Measurements from ENCODE around the gene OR8A1.
"Not testable (repeated sequence)": the region's sequence is repeated elsewhere in the genome, so short reads cannot be mapped to it uniquely, and the experiment has no call there.

The OR8A1 gene

GRCh38 chr11:124595302-124595701 is 25.5 kb downstream of the OR8A1 start:
- DNase-seq (ENCODE audit: low spot score) = no peak

DNA sequence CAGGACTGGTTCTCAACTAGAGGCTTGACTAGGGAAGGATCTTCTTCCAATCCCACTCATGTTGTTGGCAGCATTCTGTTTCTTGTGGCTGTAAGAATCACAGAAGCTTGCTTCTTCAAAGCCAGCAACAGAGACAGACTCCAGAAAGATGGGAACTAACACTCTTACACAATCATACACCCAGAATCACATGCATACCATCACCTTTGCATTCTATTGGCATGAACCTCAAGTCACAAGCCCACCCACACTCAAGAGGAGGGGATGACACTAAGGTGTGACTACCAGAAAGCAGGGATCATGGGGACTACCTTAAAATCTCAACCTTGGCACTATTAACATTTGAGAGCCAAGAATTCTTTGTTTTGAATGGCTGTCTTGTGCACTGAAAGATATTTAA is 27.8 kb downstream of the OR8A1 start:
- no peak for DNase-seq (ENCODE audit: low spot score)

DNA sequence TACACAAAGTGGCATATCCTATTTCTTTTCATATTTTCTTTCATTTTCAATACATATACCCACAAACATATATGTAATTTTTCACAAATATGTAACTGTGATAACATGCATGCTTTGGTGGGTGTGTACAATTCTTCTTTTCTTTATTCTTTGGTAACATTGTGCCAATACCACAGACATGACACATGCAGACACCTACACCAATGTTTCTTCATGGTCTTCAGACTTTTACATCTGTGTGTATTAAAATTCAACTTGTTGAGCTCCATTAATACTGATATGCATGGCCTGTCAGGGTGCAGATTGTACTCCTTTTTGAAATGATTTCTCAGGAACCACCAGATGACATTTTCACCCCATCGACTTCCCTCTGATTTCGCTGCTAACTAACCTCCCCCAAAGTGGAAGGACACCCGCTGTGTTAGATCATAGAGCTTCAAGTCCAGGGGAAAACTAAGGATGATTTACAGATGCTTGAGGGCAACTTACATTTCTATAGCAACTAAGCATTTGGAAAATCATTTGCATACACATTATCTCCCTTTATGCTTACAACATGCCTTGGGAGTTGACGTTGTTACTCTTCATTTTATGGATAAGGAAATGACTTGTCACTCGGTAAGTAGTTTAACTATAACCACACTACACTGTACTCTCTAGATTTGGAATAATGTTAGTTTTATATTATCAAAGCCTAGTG is 31.0 kb downstream of the OR8A1 start:
- no peak for DNase-seq (ENCODE audit: low spot score)

DNA sequence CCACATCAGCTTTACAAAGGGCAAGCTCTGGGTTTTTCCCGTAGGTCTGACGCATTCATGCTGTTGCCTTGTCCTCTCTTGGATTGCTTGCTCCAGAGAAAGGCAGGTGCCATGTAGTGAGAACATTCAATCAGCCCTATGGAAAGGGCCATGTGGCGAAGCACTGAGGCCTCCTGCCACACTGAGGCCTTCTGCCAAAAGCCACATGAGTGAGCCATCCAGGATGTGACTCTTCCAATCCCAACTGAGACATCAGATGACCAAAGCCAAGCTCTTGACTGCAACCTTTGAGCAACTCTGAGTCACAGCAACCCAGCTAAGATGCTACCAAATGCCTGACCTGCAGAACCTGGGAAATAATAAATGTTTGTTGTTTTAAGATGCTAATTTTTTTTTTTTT is 32.4 kb downstream of the OR8A1 start:
- DNase-seq (ENCODE audit: low spot score) = peak; percentile 40

DNA sequence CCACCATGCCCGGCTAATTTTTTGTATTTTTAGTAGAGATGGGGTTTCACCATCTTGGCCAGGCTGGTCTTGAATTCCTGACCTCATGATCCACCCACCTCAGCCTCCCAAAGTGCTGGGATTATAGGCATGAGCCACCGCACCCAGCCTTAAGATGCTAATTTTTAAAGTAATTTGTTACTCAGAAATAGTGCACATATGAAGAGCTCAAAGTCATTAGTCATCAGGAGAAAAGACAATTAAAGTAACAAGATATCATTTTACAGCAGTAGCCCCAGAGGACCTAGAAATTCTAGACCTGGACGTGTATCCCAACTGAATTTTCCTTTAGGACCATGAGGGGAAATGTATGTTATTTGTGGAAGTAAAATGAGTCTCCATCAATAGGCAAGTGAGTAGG is 32.9 kb downstream of the OR8A1 start:
- not testable (repeated sequence) for DNase-seq (ENCODE audit: low spot score)

DNA sequence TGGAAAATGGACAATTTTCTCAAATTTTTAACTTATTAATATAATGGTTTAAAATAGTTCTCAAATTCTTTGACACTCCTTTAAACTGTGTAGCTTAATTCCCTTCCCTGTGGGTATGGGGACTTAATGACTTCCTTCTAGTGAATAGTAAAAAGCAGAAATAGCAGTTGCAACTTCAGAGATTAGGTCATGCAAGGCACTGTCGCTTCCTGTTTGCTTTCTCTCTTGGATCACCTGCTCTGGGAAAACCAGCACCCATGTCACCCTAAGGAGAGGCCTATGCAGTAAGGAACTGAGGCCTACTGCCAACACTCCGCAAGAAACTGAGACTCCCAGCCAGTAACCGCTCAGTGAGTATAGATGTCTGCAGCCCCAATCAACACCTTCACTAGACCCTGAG is 35.9 kb downstream of the OR8A1 start:
- DNase-seq (ENCODE audit: low spot score) = no peak

GRCh38 chr11:124608147-124608546 is 38.4 kb downstream of the OR8A1 start:
- no peak for DNase-seq (ENCODE audit: low spot score)

GRCh38 chr11:124610295-124610694 is 40.5 kb downstream of the OR8A1 start:
- DNase-seq (ENCODE audit: low spot score) = no peak

DNA sequence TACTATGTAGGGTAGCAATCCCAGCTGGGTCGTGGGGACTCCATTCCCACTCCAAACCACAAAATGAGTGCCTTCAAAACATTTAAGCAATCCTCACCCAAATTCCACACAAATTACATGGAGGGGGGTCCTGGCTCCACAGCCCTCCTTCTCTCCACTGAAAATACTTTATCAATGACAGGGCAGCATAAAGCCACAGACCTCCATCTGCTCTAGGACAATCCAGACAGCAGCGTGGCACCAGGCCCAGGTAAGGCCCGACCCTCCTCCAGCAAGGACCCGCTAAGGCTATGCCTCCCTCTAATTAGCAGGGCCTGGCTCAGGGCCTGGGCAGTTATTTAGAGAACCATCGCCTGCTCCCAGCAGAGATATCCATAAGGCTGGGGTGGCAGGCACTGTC is 41.3 kb downstream of the OR8A1 start, which contains the start of gene PANX3:
PANX3 (plus strand) TSS at position 365 of the 400 bp plus-strand sequence. CDS start 129 bp downstream, outside the sequence.
- DNase-seq (ENCODE audit: low spot score) = no peak

DNA sequence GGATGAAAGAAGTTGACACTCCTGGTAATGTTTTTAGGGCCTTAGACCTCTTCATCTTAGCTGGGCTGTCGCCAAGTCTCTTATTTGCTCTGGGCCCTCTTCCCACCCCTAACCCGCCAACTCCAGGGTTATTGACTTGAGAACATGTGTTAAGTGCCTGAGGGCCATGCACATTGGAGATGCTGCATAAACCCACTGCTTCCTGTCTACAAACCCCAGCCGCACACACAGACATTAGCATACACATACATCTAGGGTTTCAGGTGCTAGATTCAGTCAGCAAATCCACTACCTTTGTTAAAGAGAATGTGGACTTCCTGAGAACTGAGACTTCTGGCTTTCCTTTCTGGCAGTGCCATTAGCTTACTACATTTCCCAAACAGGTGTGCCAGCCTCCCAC is 42.2 kb downstream of the OR8A1 start:
- no peak for DNase-seq (ENCODE audit: low spot score)

GRCh38 chr11:124612567-124613246 is 42.9 kb downstream of the OR8A1 start:
- no peak for DNase-seq (ENCODE audit: low spot score)

DNA sequence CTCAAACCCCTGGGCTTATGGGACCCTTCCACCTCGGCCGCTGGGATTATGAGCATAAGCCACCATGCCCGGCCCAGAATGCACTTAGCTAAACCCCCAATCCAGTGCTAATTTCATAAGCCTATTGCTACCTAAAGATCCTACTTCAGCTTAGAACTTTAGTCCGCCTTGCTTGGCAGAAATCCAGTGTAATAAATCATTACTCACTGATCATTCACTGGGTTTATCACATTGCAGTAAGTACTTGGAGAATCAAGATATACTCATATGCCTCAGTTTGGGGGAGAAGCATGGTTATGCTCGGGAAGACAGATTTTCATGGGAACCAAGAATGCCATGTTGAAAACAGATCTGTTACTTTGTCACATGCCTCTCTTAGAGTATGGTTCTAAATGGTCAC is 49.1 kb downstream of the OR8A1 start:
- DNase-seq (ENCODE audit: low spot score) = no peak
